AG04450 (cell line): ENCODE results near the gene VENTX. TPM values are rescaled to one million over a fixed set of nuclear protein-coding genes. Genes with fewer than 3 reads are reported as not detected.

ENCODE experiments used
- CTCF ChIA-PET: fragments of 300-600, 350-600 bp; formaldehyde crosslinking; extraction: SDS; loops from one replicate; lab custom pipeline; 2022; ENCODE audit warnings: antibody characterized with exemption, inconsistent platforms; lab: Charles Lee
- POLR2A ChIA-PET: fragments of 350-600 bp; formaldehyde crosslinking; extraction: SDS; loops from one replicate; lab custom pipeline; 2021; ENCODE audit warnings: antibody characterized with exemption, inconsistent platforms; lab: Yijun Ruan, JAX
- DNase-seq: peaks from one replicate; pipeline ENCODE4 v3.0.0-alpha.2; 2011; ENCODE audit warnings: low read depth, low spot score
- H3K27ac ChIP-seq: one replicate; pipeline ENCODE4 v1.5.1; 2012; ENCODE audit warnings: low read depth, low read length, control low read depth
- H3K27me3 ChIP-seq: one replicate; pipeline ENCODE4 v1.6.0; 2012; ENCODE audit warnings: low read length; ENCODE audit not compliant: control insufficient read depth, insufficient read depth
- H3K4me3 ChIP-seq: 2 replicates; pipeline ENCODE4 v1.5.1; 2011; ENCODE audit warnings: mild to moderate bottlenecking, low read depth, low read length, control low read depth
- H3K9me3 ChIP-seq: 2 replicates; pipeline ENCODE4 v1.5.1; 2012; ENCODE audit warnings: low read length; ENCODE audit not compliant: control insufficient read depth, insufficient read depth
- polyA plus RNA-seq: library from polyadenylated mRNA; depleted of rRNA; stranded (reverse); fragments of >200 nt; gene quantifications from 2 replicates; pipeline ENCODE4 v1.2.3, GENCODE V29; 2011
- TF ChIP-seq, protein P1 (sequence below): IDR thresholded peaks from 2 replicates; pipeline ENCODE4 v1.5.1; 2011; ENCODE audit warnings: low read depth, low read length, control low read depth, inconsistent platforms

Gene VENTX
- polyA plus RNA-seq, 1 experiment: not detected

GRCh38 chr10:133196221-133196915 lies 41.3 kb upstream of the VENTX start:
- Histone ChIP-seq H3K4me3 (no peak overlapping the region), H3K9me3 (peaks cover 58% of the 10 kb centered on the region), H3K27me3 (peaks cover 3% of the 10 kb centered on the region), H3K27ac (no peak overlapping the region)
- CTCF ChIA-PET: no interaction called here
- DNase-seq: no peak
- TF ChIP-seq, protein P1, sequence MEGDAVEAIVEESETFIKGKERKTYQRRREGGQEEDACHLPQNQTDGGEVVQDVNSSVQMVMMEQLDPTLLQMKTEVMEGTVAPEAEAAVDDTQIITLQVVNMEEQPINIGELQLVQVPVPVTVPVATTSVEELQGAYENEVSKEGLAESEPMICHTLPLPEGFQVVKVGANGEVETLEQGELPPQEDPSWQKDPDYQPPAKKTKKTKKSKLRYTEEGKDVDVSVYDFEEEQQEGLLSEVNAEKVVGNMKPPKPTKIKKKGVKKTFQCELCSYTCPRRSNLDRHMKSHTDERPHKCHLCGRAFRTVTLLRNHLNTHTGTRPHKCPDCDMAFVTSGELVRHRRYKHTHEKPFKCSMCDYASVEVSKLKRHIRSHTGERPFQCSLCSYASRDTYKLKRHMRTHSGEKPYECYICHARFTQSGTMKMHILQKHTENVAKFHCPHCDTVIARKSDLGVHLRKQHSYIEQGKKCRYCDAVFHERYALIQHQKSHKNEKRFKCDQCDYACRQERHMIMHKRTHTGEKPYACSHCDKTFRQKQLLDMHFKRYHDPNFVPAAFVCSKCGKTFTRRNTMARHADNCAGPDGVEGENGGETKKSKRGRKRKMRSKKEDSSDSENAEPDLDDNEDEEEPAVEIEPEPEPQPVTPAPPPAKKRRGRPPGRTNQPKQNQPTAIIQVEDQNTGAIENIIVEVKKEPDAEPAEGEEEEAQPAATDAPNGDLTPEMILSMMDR: no peak
- POLR2A ChIA-PET: no interaction called here

GRCh38 chr10:133196936-133197758 lies 40.5 kb upstream of the VENTX start:
- TF ChIP-seq, protein P1: no peak
- Histone ChIP-seq H3K27me3 (peaks cover 2% of the 10 kb centered on the region), H3K27ac (no peak overlapping the region), H3K4me3 (no peak overlapping the region), H3K9me3 (peaks cover 64% of the 10 kb centered on the region)
- CTCF ChIA-PET: no interaction called here
- no peak for DNase-seq
- POLR2A ChIA-PET: no interaction called here

DNA sequence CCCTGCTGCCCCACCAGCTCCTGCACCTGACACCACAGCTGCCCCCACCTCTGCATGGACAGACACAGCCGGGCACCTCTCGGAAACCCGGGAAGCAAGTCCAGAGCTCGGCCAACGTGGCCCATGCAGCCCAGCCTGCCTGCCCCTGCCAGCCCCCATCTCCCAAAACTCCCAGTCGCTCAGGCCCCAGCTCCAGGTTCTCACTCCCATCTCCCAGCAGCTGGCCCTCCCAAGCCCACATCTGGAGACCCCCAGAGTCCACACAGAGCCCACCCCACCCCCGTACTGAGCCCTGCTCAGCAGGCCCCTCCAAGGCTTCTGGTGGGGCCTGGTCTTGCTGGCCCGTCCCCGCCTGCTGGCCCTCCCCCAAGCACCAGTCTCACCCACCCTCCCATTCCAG lies 39.9 kb upstream of the VENTX start:
- CTCF ChIA-PET: no interaction called here
- Histone ChIP-seq H3K4me3 (no peak overlapping the region), H3K27me3 (no peaks in the 10 kb centered on the region), H3K9me3 (peaks cover 70% of the 10 kb centered on the region), H3K27ac (no peak overlapping the region)
- TF ChIP-seq, protein P1: no peak
- POLR2A ChIA-PET: no interaction called here
- no peak for DNase-seq

DNA sequence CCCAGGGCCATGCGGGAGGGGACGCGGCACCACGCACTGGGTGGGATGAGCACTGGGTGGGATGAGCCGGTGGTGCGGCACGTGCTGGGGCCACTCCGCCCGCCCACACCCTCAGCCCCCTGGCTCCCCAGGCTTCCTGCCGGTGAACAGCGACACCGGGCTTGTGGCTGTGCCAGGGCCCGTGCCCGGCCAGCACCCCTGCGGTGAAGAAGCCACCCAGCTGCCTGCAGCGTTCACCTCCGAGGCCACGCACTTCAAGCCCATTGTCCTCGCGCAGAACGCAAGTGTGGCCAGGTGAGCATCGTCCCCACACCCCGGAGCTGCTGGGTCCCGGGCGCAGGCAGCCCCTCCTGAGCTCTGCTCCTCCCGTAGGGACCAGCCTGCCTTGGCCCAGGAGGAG lies 39.4 kb upstream of the VENTX start:
- Histone ChIP-seq H3K4me3 (no peak overlapping the region), H3K9me3 (peaks cover 74% of the 10 kb centered on the region), H3K27ac (no peak overlapping the region), H3K27me3 (no peaks in the 10 kb centered on the region)
- ChIA-PET POLR2A (no interaction called here), CTCF (no interaction called here)
- TF ChIP-seq, protein P1: no peak
- DNase-seq: no peak
